ENCODE results near the gene RDM1. TPM values are rescaled to one million over a fixed set of nuclear protein-coding genes. Genes with fewer than 3 reads are reported as not detected.

The RDM1 gene
- total RNA-seq, 1 donor from 2014 or later: 4.2 TPM

DNA sequence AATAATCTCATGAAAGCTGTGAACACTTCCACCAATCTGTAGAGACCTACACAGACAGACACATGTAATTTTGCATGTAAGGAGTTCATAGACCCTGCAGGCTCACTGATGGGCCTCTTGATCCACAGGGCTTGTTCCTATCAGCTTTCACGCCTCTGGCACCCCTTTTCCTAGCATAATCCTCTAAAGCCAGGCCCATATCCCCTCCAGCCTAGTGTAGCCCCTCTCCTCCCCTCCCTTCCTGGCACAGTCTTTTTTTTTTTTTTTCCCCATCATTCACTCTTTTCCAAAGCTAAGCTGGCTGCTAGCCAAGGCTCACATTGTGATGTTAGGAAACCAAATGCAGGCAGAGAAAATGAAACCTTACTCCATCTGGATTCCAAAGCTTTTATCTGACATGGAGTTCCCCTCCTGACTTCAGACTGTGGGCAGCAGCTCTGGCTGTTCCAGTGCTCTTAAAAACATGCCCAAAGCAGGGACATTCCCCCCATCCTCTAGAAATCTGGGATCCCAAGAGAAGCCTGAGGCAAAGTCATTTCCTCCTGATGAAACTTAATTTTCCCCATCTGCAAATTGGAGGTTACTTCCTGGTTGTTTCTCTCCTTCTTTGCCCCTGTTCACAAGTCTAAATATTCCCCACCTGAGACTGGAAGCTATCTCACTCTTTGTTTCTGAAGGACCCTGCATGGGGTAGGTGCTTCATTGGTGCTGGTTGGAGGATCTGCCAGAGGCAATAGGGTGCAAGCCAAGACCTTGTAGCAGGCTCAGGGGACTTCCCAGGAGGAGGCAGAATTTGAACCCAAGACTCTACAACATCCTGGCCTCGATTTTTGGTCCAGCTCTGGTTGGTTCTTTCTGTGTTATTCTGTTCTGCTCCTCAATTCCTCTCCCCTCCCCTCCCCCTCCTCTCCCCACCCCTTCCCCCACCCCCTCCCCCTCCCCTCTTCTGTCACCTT is 40.5 kb downstream of the RDM1 start:
- DNase-seq (ENCODE audit: low spot score, unreplicated experiment): no peak
- Mint-ChIP-seq H3K4me1 (ENCODE audit: low read depth) (peaks cover 8% of the 10 kb centered on the region), H3K9me3 (ENCODE audit: low read depth) (no peaks in the 10 kb centered on the region), H3K4me3 (ENCODE audit: low read depth) (no peak overlapping the region), H3K36me3 (ENCODE audit: insufficient read depth) (no peaks in the 10 kb centered on the region), H3K27me3 (no peaks in the 10 kb centered on the region), H3K27ac (peak overlapping the region; percentile 31)
- TF ChIP-seq CTCF (IDR thresholded peaks at IDR 0.05; ENCODE audit: unreplicated experiment): no peak

DNA sequence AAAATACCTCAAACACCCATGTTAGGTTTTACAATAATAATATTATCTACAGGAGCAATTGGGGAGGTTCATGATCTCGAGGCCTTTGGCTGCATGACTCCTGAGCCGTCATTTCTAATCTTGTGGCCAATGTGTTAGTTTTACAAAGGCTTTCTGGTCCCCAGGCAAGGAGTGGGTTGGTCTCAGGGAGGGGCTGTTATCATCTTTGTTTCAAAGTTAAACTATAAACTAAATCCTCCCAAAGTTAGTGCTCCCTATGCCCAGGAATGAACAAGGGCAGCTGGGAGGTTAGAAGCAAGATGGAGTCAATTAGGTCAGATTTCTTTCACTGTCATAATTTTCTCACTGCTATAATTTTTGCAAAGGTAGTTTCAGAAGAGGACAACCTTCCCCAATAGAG is 41.3 kb downstream of the RDM1 start:
- TF ChIP-seq CTCF (IDR thresholded peaks at IDR 0.05; ENCODE audit: unreplicated experiment): no peak
- no peak overlapping the region for H3K27ac Mint-ChIP-seq
- no peaks in the 10 kb centered on the region for H3K36me3 Mint-ChIP-seq (ENCODE audit: insufficient read depth)
- H3K9me3 Mint-ChIP-seq (ENCODE audit: low read depth): no peaks in the 10 kb centered on the region
- no peak for DNase-seq (ENCODE audit: low spot score, unreplicated experiment)
- peaks cover 8% of the 10 kb centered on the region for H3K4me1 Mint-ChIP-seq (ENCODE audit: low read depth)
- no peak overlapping the region for H3K4me3 Mint-ChIP-seq (ENCODE audit: low read depth)
- no peaks in the 10 kb centered on the region for H3K27me3 Mint-ChIP-seq

GRCh38 chr17:35879773-35880654 is 50.6 kb downstream of the RDM1 start, which contains the start of gene CCL5:
Gene CCL5 (minus strand): TSS chr17:35880360.
- no peak for TF ChIP-seq CTCF (IDR thresholded peaks at IDR 0.05; ENCODE audit: unreplicated experiment)
- H3K9me3 Mint-ChIP-seq (ENCODE audit: low read depth): no peaks in the 10 kb centered on the region
- no peak for DNase-seq (ENCODE audit: low spot score, unreplicated experiment)
- no peak within 1 kb of the TSS for H3K4me3 Mint-ChIP-seq (ENCODE audit: low read depth)
- H3K27me3 Mint-ChIP-seq: peaks cover 3% of the 10 kb centered on the region
- peak within 1 kb of the TSS; percentile 83 for H3K27ac Mint-ChIP-seq
- peaks cover 2% of the 10 kb centered on the region for H3K4me1 Mint-ChIP-seq (ENCODE audit: low read depth)
- no peaks in the 10 kb centered on the region for H3K36me3 Mint-ChIP-seq (ENCODE audit: insufficient read depth)

DNA sequence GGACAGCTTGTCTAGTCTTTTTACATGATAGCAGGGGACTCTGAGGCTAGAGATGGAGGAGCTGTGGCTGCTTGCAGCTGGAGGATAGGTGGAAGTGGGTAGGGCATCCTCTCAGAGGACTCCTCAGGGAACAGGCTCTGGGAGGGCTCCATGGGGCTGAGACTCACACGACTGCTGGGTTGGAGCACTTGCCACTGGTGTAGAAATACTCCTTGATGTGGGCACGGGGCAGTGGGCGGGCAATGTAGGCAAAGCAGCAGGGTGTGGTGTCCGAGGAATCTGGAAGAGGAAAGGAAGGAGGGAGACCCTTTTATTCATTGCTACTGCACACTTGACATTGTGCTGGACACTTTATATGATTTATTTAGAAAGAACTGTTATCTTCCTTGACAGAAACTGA is 52.2 kb downstream of the RDM1 start:
- H3K36me3 Mint-ChIP-seq (ENCODE audit: insufficient read depth): no peaks in the 10 kb centered on the region
- TF ChIP-seq CTCF (IDR thresholded peaks at IDR 0.05; ENCODE audit: unreplicated experiment): no peak
- H3K4me3 Mint-ChIP-seq (ENCODE audit: low read depth): no peak overlapping the region
- no peaks in the 10 kb centered on the region for H3K9me3 Mint-ChIP-seq (ENCODE audit: low read depth)
- peaks cover 9% of the 10 kb centered on the region for H3K4me1 Mint-ChIP-seq (ENCODE audit: low read depth)
- H3K27me3 Mint-ChIP-seq: peaks cover 3% of the 10 kb centered on the region
- H3K27ac Mint-ChIP-seq: no peak overlapping the region
- DNase-seq (ENCODE audit: low spot score, unreplicated experiment): no peak

- no peak for TF ChIP-seq CTCF (IDR thresholded peaks at IDR 0.05; ENCODE audit: unreplicated experiment)
- Mint-ChIP-seq H3K9me3 (ENCODE audit: low read depth) (no peaks in the 10 kb centered on the region), H3K27me3 (peaks cover 3% of the 10 kb centered on the region), H3K27ac (no peak overlapping the region), H3K36me3 (ENCODE audit: insufficient read depth) (no peaks in the 10 kb centered on the region), H3K4me1 (ENCODE audit: low read depth) (peaks cover 10% of the 10 kb centered on the region), H3K4me3 (ENCODE audit: low read depth) (no peak overlapping the region)
- DNase-seq (ENCODE audit: low spot score, unreplicated experiment): no peak
Observed at GRCh38 chr17:35877345-35878029, 53.1 kb downstream of the RDM1 start.
